HG03442 (cell line): Measurements from ENCODE around the gene CCDC86.
A peak's percentile ranks its signal among the peaks of the same experiment; 100 is the strongest.
"Not testable (repeated sequence)": the region's sequence is repeated elsewhere in the genome, so short reads cannot be mapped to it uniquely, and the experiment has no call there.

Experiments
- ATAC-seq: cut with Tn5 transposase; IDR thresholded peaks from one replicate; pipeline ENCODE4 v1.9.1; 2021; ENCODE audit warnings: mild to moderate bottlenecking, moderate library complexity; ENCODE audit not compliant: unreplicated experiment

Gene CCDC86

GRCh38 chr11:60841797-60842667 is at the start of gene CCDC86:
Gene CCDC86, plus strand, starts transcription at chr11:60842113. Its CDS starts 12 bp downstream, at chr11:60842125.
- peak; percentile 79 for ATAC-seq

GRCh38 chr11:60792521-60792920 is 49.4 kb upstream of the CCDC86 start:
- ATAC-seq: no peak

GRCh38 chr11:60795291-60795690 is 46.6 kb upstream of the CCDC86 start:
- ATAC-seq: no peak

DNA sequence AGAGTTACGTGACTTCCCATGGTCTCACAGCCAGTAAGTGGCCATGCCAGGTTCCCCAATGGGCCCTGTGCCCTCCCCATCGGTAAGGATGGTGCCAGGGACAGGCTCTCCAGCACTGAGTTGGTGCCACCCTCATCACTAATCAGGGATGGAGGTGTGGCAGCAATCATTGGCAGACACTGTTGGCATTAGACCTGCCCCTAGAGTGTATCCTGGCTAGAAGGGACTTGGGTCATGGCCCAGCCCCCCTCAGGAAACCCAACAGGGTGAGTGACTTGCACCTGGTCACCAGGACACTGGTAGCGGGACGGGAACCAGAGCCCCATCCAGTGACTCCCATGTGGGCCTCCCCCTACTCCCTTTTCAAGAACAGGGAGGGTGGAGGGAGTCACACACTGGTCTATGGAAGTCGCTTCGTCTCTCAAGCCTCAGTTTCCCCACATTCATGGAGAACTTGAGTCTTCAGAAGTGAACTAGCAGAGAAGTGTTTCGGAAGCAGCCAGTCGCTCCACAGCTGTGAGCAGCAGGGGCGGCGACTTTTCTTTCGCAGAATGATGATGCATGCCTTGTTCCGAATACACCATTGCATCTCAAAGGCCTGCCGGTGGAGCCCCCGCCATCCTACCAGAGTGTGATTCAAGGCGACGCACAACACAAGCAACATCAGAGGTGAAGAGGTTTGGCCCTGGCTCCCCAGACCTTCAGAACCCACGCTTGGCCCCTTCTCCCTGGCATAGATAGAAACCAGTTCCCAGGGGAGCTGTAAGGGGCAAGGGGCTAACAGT is 43.9 kb upstream of the CCDC86 start:
- ATAC-seq: no peak

DNA sequence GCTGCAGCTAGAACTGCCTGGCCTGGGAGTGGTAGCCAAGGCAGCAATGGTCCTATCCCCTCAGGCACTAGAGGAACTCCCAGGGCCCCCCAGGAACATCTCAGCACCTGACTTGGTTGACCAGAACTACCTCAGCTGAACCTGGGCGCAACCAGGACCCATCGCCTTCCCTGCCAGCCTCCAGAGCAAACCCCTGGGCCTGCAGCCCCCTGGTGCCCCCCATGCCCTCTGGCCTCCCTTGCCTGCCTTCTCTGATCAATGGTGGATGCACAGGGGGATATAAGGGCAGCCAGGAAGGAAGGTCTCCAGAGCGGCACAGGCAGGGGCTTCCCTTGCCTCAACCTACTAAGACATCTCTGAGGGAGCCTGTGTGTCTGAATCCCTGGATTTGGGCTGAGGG is 43.3 kb upstream of the CCDC86 start:
- no peak for ATAC-seq

DNA sequence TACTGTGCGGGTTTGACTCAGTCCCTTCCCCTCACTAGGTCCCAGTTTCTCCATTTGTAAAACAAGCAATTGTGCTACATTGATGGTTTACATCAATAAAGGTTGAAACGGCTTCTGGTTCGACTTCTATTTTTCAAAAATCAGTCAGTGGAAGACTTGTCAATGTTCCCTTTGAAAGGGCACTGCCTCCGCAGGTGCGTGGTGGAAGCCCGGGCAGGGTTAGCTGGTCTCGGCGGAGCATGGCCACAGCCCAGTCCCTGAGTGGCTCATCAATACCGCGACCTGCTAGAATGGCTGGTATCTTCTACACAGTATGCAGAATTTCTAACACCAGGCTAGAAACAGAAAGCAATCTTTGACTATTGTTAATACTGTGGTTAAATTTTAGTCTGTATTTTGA is 40.7 kb upstream of the CCDC86 start:
- ATAC-seq: no peak

DNA sequence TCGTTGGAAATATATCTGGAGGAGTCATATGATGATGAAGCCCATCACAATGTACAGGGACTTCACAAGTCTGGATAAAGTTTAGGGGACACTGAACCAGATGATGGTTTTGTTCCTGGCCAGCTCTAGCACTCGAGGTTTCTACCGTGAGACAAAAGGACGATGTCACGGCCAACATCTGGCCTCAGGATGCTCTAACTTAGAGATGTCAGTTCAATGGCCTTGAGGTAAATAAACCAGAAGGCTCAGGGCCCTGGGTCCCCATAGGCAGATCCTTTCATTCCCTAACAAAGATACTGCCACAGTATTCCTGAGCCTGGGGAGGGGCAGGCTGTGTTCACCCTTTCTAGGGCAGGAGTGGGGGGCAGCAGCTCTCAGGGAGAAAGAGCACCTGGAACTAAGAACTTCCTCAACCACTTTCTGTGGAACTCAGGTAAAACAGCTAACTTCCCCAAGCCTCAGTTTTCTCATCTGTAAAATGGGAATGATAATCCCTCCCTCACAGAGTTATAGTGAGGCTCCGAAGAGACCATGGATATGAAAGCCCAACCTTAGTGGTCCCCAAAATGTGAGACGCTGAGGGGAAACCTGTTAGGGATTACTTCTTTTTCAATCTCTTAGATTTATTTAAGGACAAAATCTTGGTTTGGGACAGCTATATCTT is 38.5 kb upstream of the CCDC86 start:
- ATAC-seq: no peak

DNA sequence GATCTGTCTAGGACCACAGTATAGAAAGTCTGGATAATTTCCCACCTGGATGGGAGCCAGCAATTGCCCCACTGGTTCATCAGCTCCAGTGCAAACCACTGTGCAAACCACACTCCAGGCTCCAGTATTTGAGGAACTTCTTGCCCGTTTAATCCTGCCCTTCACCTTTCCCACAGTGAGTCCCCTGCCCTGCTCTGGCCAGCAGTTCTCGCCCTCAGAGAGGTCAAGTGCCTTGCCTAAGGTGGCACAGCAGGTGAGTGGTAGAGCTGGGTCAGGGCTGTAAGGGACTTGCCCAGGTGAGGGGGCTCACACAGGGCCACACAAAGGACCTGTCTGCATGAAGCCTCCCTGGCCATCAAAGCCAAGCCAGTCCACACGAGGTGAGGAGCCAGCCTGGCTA is 32.7 kb upstream of the CCDC86 start:
- ATAC-seq: no peak

DNA sequence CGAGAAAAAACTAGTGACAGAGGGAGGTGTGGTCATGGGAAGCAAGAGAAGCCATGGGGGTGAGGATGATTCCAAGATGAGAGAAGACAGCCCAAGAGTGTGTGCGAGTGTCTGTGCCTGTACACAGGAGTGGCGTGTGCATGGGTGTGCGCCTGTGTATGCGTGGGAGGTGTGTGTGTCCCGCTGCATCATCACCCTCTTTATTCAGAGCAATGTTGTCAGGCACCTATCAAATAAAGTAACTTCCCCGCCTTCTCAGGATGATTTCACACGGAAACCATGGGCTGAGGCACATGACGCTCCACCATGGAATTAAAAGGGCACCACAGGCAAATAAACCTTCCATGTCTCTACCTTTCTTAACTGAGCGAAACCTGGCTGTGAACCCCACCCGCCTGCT is 32.2 kb upstream of the CCDC86 start:
- no peak for ATAC-seq

DNA sequence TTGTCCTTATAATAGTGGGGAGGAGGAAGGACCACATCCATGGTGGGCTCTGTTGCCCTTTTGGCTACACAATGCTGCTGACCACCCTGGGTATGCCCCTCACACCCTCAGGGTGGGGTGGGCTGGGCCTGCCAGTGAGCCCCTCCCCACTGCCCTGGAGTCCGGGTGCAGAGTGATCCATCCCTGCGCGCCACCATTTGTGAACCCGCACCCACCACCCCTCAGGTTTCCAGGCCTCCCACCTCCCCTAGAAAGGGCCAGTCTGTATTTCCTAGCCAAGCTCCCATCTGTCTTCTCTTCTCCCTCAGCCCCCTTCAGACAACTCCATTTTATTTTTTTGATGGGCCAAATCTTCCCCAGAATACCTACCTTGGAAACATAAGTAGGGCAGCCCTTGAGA is 31.8 kb upstream of the CCDC86 start:
- ATAC-seq: no peak

DNA sequence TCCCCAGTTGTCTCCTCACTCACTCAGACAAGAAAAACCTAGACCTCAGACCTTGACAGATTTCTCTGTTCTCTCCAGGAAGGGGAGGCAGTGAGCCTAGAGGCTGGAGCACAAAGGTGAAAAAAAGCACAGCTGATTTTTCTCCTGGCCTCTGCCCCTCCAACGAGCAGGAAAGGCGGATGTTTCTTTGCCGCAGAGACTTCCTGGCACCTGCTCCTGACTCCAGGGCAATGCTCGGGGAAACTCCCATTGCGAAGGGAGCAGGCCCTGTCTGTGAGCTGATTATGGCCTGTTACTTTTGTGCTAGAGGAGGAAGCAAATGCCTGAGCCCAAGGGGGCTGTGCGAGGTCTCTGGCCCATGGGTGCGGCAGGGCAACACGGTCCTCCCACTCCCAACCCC is 31.3 kb upstream of the CCDC86 start:
- ATAC-seq: no peak

- no peak for ATAC-seq
Observed at GRCh38 chr11:60813324-60813723, 28.6 kb upstream of the CCDC86 start.

- no peak for ATAC-seq
Observed at GRCh38 chr11:60814112-60814511, 27.8 kb upstream of the CCDC86 start.

DNA sequence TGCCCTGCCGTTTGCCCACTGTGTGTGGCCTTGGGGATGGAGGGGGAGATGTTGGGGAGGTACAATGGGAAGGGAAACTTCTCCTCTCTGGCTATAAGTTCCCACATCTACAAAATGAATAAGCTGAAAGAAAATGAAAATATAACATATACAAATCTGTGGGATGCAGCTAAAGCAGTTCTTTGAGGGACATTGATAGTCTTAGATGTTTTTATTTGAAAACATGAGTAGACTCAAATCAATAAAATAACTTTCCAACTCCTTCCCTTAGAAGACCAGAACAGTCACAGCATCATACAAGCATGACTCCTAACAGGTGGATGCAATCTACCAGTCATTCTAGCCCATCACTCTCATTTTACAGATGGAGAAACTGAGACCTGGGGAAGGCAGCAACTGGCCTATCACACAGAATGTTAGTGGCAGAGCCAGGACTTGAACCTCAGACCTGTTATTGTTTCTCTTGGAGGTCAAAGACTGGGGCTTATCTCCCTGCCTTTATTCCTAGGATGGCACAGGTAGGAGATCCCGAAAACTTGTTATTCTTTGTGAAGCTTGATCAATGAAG is 25.2 kb upstream of the CCDC86 start:
- ATAC-seq: no peak

- no peak for ATAC-seq
Observed at GRCh38 chr11:60818057-60818456, 23.9 kb upstream of the CCDC86 start.

DNA sequence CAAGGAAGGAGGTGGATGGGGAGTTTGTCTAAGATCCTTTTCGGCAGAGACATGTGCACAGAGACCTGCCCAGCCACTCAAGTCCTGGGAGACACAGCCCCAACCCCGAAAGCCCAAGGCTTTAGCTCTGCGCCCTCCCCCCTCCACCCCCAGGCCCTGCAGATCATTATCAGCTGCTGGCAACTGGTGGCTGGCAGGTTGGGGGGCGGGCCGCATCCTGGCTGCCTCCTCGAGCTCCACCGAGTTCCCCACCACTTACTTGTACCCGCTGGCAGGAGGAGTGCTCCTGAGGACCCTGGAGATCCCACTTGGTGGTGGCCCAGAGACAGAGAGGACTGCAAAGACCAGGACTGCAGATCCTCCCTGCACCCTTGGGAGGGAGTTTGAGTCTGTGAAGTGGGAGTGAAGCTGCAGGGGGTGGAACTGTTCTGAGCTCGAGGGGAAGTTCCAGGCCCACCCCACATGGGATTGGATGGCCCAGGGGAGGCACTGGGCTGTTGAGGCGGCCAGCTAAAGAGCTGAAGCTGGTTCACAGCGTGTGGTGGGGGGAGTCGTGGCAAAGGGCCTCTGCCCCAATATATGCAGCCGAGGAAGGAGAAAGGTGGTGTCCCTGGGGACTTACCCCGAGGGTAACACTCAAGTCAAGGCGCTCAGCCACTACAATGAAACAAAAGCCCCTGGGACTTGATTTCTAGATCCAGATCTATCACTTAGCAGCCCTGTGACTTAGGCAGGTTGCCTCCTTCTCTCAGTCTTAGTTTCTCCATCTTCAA is 19.9 kb upstream of the CCDC86 start:
- no peak for ATAC-seq

DNA sequence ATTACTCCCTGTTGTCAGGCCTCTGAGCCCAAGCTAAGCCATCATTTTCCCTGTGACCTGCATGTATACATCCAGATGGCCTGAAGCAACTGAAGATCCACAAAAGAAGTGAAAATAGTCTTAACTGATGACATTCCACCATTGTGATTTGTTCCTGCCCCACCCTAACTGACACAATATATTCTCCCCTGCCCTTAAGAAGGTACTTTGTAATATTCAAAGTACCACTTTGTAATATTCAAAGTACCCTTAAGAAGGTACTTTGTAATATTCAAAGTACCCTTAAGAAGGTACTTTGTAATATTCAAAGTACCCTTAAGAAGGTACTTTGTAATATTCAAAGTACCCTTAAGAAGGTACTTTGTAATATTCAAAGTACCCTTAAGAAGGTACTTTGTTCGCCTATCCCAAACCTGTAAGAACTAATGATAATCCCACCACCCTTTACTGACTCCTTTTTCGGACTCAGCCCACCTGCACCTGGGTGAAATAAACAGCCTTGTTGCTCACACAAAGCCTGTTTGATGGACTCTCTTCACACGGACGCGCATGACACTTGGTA is 18.1 kb upstream of the CCDC86 start:
- not testable (repeated sequence) for ATAC-seq

DNA sequence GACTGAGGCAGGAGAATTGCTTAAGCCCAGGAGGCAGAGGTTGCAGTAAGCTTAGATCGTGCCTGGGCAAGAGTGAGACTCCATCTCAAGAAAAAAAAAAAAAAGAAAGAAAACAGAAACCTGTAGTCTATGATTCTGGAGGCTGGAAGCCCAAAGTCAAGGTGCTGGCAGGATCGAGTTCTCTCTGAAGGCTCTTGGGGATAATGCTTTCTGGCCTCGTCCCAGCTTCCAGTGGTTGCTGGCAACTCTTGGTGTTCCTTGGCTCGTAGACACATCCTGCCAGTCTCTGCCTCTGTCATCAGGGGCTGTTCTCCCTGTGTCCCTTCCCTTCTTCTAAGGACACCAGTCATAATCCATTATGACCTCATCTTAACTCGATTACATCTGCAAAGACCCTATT is 16.8 kb upstream of the CCDC86 start:
- no peak for ATAC-seq

DNA sequence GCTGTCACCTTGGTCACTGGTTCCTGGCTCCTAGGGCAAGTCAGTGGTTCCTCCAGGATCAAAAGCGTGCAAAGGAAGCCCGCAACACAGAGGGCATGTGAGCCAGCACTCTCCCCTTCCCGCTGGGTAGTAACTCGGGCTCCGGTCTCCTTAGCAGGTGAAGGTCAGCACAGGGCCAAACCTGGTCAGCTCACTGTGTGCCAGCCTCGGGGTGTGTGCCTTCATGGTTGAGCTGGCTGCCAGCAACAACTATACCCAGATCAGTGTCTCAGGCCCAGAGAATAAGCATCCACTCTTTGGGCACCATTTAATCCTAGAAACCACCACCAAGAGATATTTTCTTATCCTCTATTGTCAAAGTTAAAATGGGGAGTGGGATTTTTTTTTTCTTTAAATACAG is 16.1 kb upstream of the CCDC86 start:
- no peak for ATAC-seq

GRCh38 chr11:60830478-60831142 is 11.3 kb upstream of the CCDC86 start:
- peak; percentile 67 for ATAC-seq
